Measurements from ENCODE around the gene FRMD8. TPM values are rescaled to one million over a fixed set of nuclear protein-coding genes. Genes with fewer than 3 reads are reported as not detected.
A peak's percentile ranks its signal among the peaks of the same experiment; 100 is the strongest.

The FRMD8 gene
- polyA plus RNA-seq, 3 donors = 33.7 to 41.2 (median 35.4) TPM

- no peaks in the 10 kb centered on the region for H3K9me3 ChIP-seq (replicated peaks in 1 of 2; ENCODE audit: control insufficient read depth in 1 of 2, insufficient read depth in 1 of 2, low read length in 2 of 2)
- DNase-seq = no peak
- H3K9ac ChIP-seq (ENCODE audit: insufficient read depth, low read length, poor library complexity, severe bottlenecking) = no peak overlapping the region
- peaks cover 2 to 8% of the 10 kb centered on the region in 2 donors for H3K36me3 ChIP-seq (replicated peaks in 1 of 2; ENCODE audit: control insufficient read depth in 1 of 2, insufficient read depth in 2 of 2, low read length in 2 of 2)
- peaks cover 0 to 3% (median 0%) of the 10 kb centered on the region in 7 donors for H3K9me3 Mint-ChIP-seq
- TF ChIP-seq, protein P1, sequence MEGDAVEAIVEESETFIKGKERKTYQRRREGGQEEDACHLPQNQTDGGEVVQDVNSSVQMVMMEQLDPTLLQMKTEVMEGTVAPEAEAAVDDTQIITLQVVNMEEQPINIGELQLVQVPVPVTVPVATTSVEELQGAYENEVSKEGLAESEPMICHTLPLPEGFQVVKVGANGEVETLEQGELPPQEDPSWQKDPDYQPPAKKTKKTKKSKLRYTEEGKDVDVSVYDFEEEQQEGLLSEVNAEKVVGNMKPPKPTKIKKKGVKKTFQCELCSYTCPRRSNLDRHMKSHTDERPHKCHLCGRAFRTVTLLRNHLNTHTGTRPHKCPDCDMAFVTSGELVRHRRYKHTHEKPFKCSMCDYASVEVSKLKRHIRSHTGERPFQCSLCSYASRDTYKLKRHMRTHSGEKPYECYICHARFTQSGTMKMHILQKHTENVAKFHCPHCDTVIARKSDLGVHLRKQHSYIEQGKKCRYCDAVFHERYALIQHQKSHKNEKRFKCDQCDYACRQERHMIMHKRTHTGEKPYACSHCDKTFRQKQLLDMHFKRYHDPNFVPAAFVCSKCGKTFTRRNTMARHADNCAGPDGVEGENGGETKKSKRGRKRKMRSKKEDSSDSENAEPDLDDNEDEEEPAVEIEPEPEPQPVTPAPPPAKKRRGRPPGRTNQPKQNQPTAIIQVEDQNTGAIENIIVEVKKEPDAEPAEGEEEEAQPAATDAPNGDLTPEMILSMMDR (IDR thresholded peaks at IDR 0.05) = no peak
- H4K20me1 ChIP-seq (ENCODE audit: insufficient read depth, low read length) = peaks cover 3% of the 10 kb centered on the region
- peaks cover 0 to 2% (median 0%) of the 10 kb centered on the region in 3 donors for H3K27me3 Mint-ChIP-seq (ENCODE audit: low read depth in 3 of 3)
- H3K27ac ChIP-seq (ENCODE audit: low read depth in 1 of 2, low read length in 2 of 2) = peak overlapping the region in 1 of 2 donors; percentile 100
- H3K4me3 ChIP-seq (replicated peaks in 1 of 3; ENCODE audit: low read depth in 2 of 3, low read length in 3 of 3) = no peak overlapping the region
- H3K36me3 Mint-ChIP-seq = peaks cover 0 to 7% of the 10 kb centered on the region in 2 donors
- H3K27me3 ChIP-seq (ENCODE audit: control insufficient read depth in 2 of 2, insufficient read depth in 2 of 2, low read length in 2 of 2) = no peaks in the 10 kb centered on the region
- WGBS (ENCODE audit: insufficient coverage) = 97% methylated on average over 2 of the region's 6 CpGs
- H2AFZ ChIP-seq (ENCODE audit: insufficient read depth, low read depth, low read length, poor library complexity, severe bottlenecking) = no peak overlapping the region
- peaks cover 60 to 75% of the 10 kb centered on the region in 2 donors for H3K4me1 ChIP-seq (ENCODE audit: control insufficient read depth in 1 of 2, insufficient read depth in 2 of 2, low read length in 2 of 2)
- H3K4me2 ChIP-seq (replicated peaks; ENCODE audit: extremely low read depth, low read length, poor library complexity, severe bottlenecking) = no peak overlapping the region
- H3K27ac Mint-ChIP-seq = peak overlapping the region in 6 of 7 donors; percentile 72 to 100 (median 100)
- no peak overlapping the region for H3K4me3 Mint-ChIP-seq
- H3K4me1 Mint-ChIP-seq = peaks cover 57% of the 10 kb centered on the region
- intact Hi-C loops (cut with micrococcal nuclease) = loop anchor here (2.0 to 5.0 kb wide), 3 partner anchors 34 to 124 kb away; no protein-coding TSS in a partner anchor
- H3K79me2 ChIP-seq (ENCODE audit: insufficient read depth, low read length) = peaks cover 37% of the 10 kb centered on the region
Observed at GRCh38 chr11:65383778-65384177, 2.7 kb upstream of the FRMD8 start.

GRCh38 chr11:65384301-65384889, 2.0 kb upstream of the FRMD8 start:
- Mint-ChIP-seq H3K4me1 (peaks cover 63% of the 10 kb centered on the region), H3K4me3 (peak overlapping the region in 1 of 2 donors; percentile 12), H3K27ac (peak overlapping the region in 6 of 7 donors; percentile 27 to 100 (median 76)), H3K27me3 (ENCODE audit: low read depth in 3 of 3) (peaks cover 0 to 2% (median 0%) of the 10 kb centered on the region in 3 donors), H3K9me3 (peaks cover 0 to 3% (median 0%) of the 10 kb centered on the region in 7 donors), H3K36me3 (peaks cover 2 to 13% of the 10 kb centered on the region in 2 donors)
- no peak overlapping the region for H3K4me3 ChIP-seq (replicated peaks in 1 of 3; ENCODE audit: low read depth in 2 of 3, low read length in 3 of 3)
- H3K36me3 ChIP-seq (replicated peaks in 1 of 2; ENCODE audit: control insufficient read depth in 1 of 2, insufficient read depth in 2 of 2, low read length in 2 of 2) = peaks cover 8 to 14% of the 10 kb centered on the region in 2 donors
- no peaks in the 10 kb centered on the region for H3K9me3 ChIP-seq (replicated peaks in 1 of 2; ENCODE audit: control insufficient read depth in 1 of 2, insufficient read depth in 1 of 2, low read length in 2 of 2)
- peaks cover 43% of the 10 kb centered on the region for H3K79me2 ChIP-seq (ENCODE audit: insufficient read depth, low read length)
- H2AFZ ChIP-seq (ENCODE audit: insufficient read depth, low read depth, low read length, poor library complexity, severe bottlenecking) = no peak overlapping the region
- H4K20me1 ChIP-seq (ENCODE audit: insufficient read depth, low read length) = peaks cover 9% of the 10 kb centered on the region
- peak overlapping the region in 1 of 2 donors; percentile 100 for H3K27ac ChIP-seq (ENCODE audit: low read depth in 1 of 2, low read length in 2 of 2)
- TF ChIP-seq, protein P1 (IDR thresholded peaks at IDR 0.05) = no peak
- no peaks in the 10 kb centered on the region for H3K27me3 ChIP-seq (ENCODE audit: control insufficient read depth in 2 of 2, insufficient read depth in 2 of 2, low read length in 2 of 2)
- no peak for DNase-seq
- no peak overlapping the region for H3K9ac ChIP-seq (ENCODE audit: insufficient read depth, low read length, poor library complexity, severe bottlenecking)
- 70% methylated on average over 6 of the region's 8 CpGs for WGBS (ENCODE audit: insufficient coverage)
- no peak overlapping the region for H3K4me2 ChIP-seq (replicated peaks; ENCODE audit: extremely low read depth, low read length, poor library complexity, severe bottlenecking)
- intact Hi-C loops (cut with micrococcal nuclease) = loop anchor here in 1 of 2 donors (5.0 kb wide), 2 partner anchors 33 to 123 kb away; no protein-coding TSS in a partner anchor
- peaks cover 59 to 77% of the 10 kb centered on the region in 2 donors for H3K4me1 ChIP-seq (ENCODE audit: control insufficient read depth in 1 of 2, insufficient read depth in 2 of 2, low read length in 2 of 2)

Measured in CD14-positive monocyte (primary cell).